Caco-2 (cell line): ENCODE measurements around the gene NIT1. TPM values are rescaled to one million over a fixed set of nuclear protein-coding genes. Genes with fewer than 3 reads are reported as not detected.

Experiments
- BruUV-seq: library from RNA; stranded (reverse); fragments of 400-500 nt; replicated peaks from 2 replicates; lab custom pipeline; 2021; lab: Mats Ljungman, UMichigan
- CTCF ChIA-PET: fragments of 300-600 bp; sonication (Branson Sonifier 250); formaldehyde crosslinking; loops from one replicate; lab custom pipeline; 2022; ENCODE audit warnings: antibody characterized with exemption; lab: Charles Lee
- POLR2A ChIA-PET: fragments of 300-600 bp; sonication (Branson Sonifier 250); formaldehyde crosslinking; loops from one replicate; lab custom pipeline; 2022; ENCODE audit warnings: antibody characterized with exemption; lab: Charles Lee
- DNase-seq, 2 experiments: peaks; one replicate each; pipeline versions ENCODE4 v3.0.0 to v3.0.0-alpha.2; 2020 to 2022
- H3K27me3 ChIP-seq: replicated peaks from 2 replicates; pipeline ENCODE4 v1.6.0; 2011; ENCODE audit warnings: low read length; ENCODE audit not compliant: control insufficient read depth, insufficient read depth
- H3K36me3 ChIP-seq: 2 replicates; pipeline ENCODE4 v1.5.1; 2011; ENCODE audit warnings: low read length; ENCODE audit not compliant: control insufficient read depth, insufficient read depth
- H3K4me1 ChIP-seq: fragments of 250-450 bp; sonication (Bioruptor Pico); 2 replicates; pipeline ENCODE4 v1.5.1; 2020; ENCODE audit warnings: mild to moderate bottlenecking
- H3K4me3 ChIP-seq: 2 replicates; pipeline ENCODE4 v1.5.1; 2011; ENCODE audit warnings: low read depth, mild to moderate bottlenecking, control low read depth, low read length
- H3K9me3 ChIP-seq: fragments of 250-450 bp; sonication (Bioruptor Pico); 2 replicates; pipeline ENCODE4 v1.5.1; 2020; ENCODE audit warnings: mild to moderate bottlenecking, moderate library complexity
- H3K27ac Mint-ChIP-seq: one replicate; pipeline ENCODE4 v1.8.0; 2022; ENCODE audit warnings: mixed read lengths; ENCODE audit not compliant: unreplicated experiment
- H3K27me3 Mint-ChIP-seq: one replicate; pipeline ENCODE4 v1.8.0; 2022; ENCODE audit warnings: mixed read lengths; ENCODE audit not compliant: insufficient read depth, unreplicated experiment
- H3K36me3 Mint-ChIP-seq: one replicate; pipeline ENCODE4 v1.8.0; 2022; ENCODE audit warnings: mild to moderate bottlenecking, mixed read lengths; ENCODE audit not compliant: insufficient read depth, unreplicated experiment
- H3K4me1 Mint-ChIP-seq: one replicate; pipeline ENCODE4 v1.8.0; 2022; ENCODE audit warnings: low read depth, mixed read lengths; ENCODE audit not compliant: unreplicated experiment
- H3K4me3 Mint-ChIP-seq: one replicate; pipeline ENCODE4 v1.8.0; 2022; ENCODE audit warnings: mild to moderate bottlenecking, moderate library complexity, mixed read lengths; ENCODE audit not compliant: unreplicated experiment
- H3K9me3 Mint-ChIP-seq: one replicate; pipeline ENCODE4 v1.8.0; 2022; ENCODE audit warnings: mixed read lengths; ENCODE audit not compliant: unreplicated experiment
- CTCF ChIP-seq, 2 experiments: fragments of 200-600 bp in 1 of 2; IDR thresholded peaks; 1 replicate in 1 of 2; 2 replicates in 1 of 2; pipeline versions ENCODE4 v1.5.1 to v1.8.0; 2011 to 2022; ENCODE audit warnings: antibody characterized with exemption in 1 of 2, control low read depth in 1 of 2, inconsistent platforms in 1 of 2, low read depth in 1 of 2, low read length in 1 of 2, mild to moderate bottlenecking in 1 of 2, moderate library complexity in 1 of 2; ENCODE audit not compliant: insufficient read depth in 1 of 2, severe bottlenecking in 1 of 2, unreplicated experiment in 1 of 2
- intact Hi-C: fragments of 100-400 bp; cut with micrococcal nuclease; formaldehyde crosslinking; loops from one replicate; pipeline ENCODE4 v1.10.0; 2022; ENCODE audit not compliant: unreplicated experiment
- total RNA-seq: library from RNA; stranded (reverse); gene quantifications from 2 replicates; pipeline ENCODE4 v1.2.3, GENCODE V29; 2022

Gene NIT1
- total RNA-seq, 1 experiment from 2014 or later, result 42.1 TPM

- no peaks in the 10 kb centered on the region for H3K27me3 ChIP-seq
- DNase-seq, result no peak
- Mint-ChIP-seq H3K9me3 (no peaks in the 10 kb centered on the region), H3K4me3 (no peak overlapping the region), H3K36me3 (no peaks in the 10 kb centered on the region), H3K4me1 (no peaks in the 10 kb centered on the region), H3K27ac (no peak overlapping the region), H3K27me3 (no peaks in the 10 kb centered on the region)
- ChIA-PET POLR2A (interaction anchor here (1.0 kb wide), 1 partner anchor 70 kb away, joined by 4 read pairs; the partner anchor contains the start of gene F11R), CTCF (no interaction called here)
- 0 out of 2 replicates have a peak, but pooled peaks cover 4% of the 10 kb centered on the region for H3K4me1 ChIP-seq
- TF ChIP-seq CTCF (IDR thresholded peaks at IDR 0.05; ENCODE audit: insufficient read depth in 1 of 2, low read depth in 1 of 2, low read length in 1 of 2, severe bottlenecking in 1 of 2, unreplicated experiment in 1 of 2), result no peak
- no peak overlapping the region for H3K4me3 ChIP-seq
- BruUV-seq, result no TSS peak
- H3K9me3 ChIP-seq, result no peaks in the 10 kb centered on the region
- H3K36me3 ChIP-seq, result no peaks in the 10 kb centered on the region
- intact Hi-C loops, result no loop called here
Measured at GRCh38 chr1:161090617-161091016, 27.3 kb upstream of the NIT1 start.

- 0 out of 2 replicates have a peak, but pooled peaks cover 4% of the 10 kb centered on the region for H3K4me1 ChIP-seq
- no peaks in the 10 kb centered on the region for H3K36me3 ChIP-seq
- DNase-seq, result no peak
- no peak overlapping the region for H3K4me3 ChIP-seq
- H3K27me3 ChIP-seq, result no peaks in the 10 kb centered on the region
- POLR2A ChIA-PET, result interaction anchor here (1.0 kb wide), 1 partner anchor 70 kb away, joined by 4 read pairs; the partner anchor contains the start of gene F11R
- Mint-ChIP-seq H3K4me3 (no peak overlapping the region), H3K4me1 (no peaks in the 10 kb centered on the region), H3K9me3 (no peaks in the 10 kb centered on the region), H3K27me3 (no peaks in the 10 kb centered on the region), H3K27ac (no peak overlapping the region), H3K36me3 (no peaks in the 10 kb centered on the region)
- TF ChIP-seq CTCF (IDR thresholded peaks at IDR 0.05; ENCODE audit: insufficient read depth in 1 of 2, low read depth in 1 of 2, low read length in 1 of 2, severe bottlenecking in 1 of 2, unreplicated experiment in 1 of 2), result no peak
- CTCF ChIA-PET, result no interaction called here
- H3K9me3 ChIP-seq, result no peaks in the 10 kb centered on the region
- BruUV-seq, result no TSS peak
- intact Hi-C loops, result no loop called here
Measured at GRCh38 chr1:161091093-161091492, 26.8 kb upstream of the NIT1 start.

- no peaks in the 10 kb centered on the region for H3K4me1 Mint-ChIP-seq
- CTCF ChIA-PET, result no interaction called here
Measured at GRCh38 chr1:161091796-161092507, 26.0 kb upstream of the NIT1 start.

More at GRCh38 chr1:161091796-161092507, 26.0 kb upstream of the NIT1 start:
- Mint-ChIP-seq H3K27ac (no peak overlapping the region), H3K27me3 (no peaks in the 10 kb centered on the region), H3K4me3 (no peak overlapping the region), H3K36me3 (no peaks in the 10 kb centered on the region), H3K9me3 (no peaks in the 10 kb centered on the region)
- H3K27me3 ChIP-seq, result no peaks in the 10 kb centered on the region
- no peak overlapping the region for H3K4me3 ChIP-seq
- TF ChIP-seq CTCF (IDR thresholded peaks at IDR 0.05; ENCODE audit: insufficient read depth in 1 of 2, low read depth in 1 of 2, low read length in 1 of 2, severe bottlenecking in 1 of 2, unreplicated experiment in 1 of 2), result no peak
- intact Hi-C loops, result no loop called here
- no peak for DNase-seq
- POLR2A ChIA-PET, result no interaction called here
- H3K36me3 ChIP-seq, result no peaks in the 10 kb centered on the region
- no peaks in the 10 kb centered on the region for H3K9me3 ChIP-seq
- 0 out of 2 replicates have a peak, but pooled peaks cover 4% of the 10 kb centered on the region for H3K4me1 ChIP-seq
- BruUV-seq, result no TSS peak
